Neural progenitor cell (in vitro differentiated cells): ENCODE data around the gene FTH1. TPM values are rescaled to one million over a fixed set of nuclear protein-coding genes. Genes with fewer than 3 reads are reported as not detected.

ENCODE experiments used
- DNase-seq: peaks from one replicate; pipeline ENCODE4 v3.0.0-alpha.2; 2016; ENCODE audit warnings: low spot score
- H2AFZ ChIP-seq: fragments of 200-600 bp; sonication (generic); replicated peaks from 2 replicates; pipeline ENCODE4 v1.6.1; 2016; ENCODE audit warnings: antibody characterized with exemption
- H3F3A ChIP-seq: fragments of 200-600 bp; sonication (generic); 2 replicates; pipeline ENCODE4 v1.6.1; 2016; ENCODE audit warnings: antibody characterized with exemption, low read depth
- H3K27ac ChIP-seq: fragments of 200-600 bp; sonication (generic); 2 replicates; pipeline ENCODE4 v1.5.1; 2016; ENCODE audit warnings: mild to moderate bottlenecking
- H3K27me3 ChIP-seq: fragments of 200-600 bp; sonication (generic); 2 replicates; pipeline ENCODE4 v1.6.1; 2016; ENCODE audit warnings: mild to moderate bottlenecking, moderate library complexity
- H3K36me3 ChIP-seq: fragments of 200-600 bp; sonication (generic); 2 replicates; pipeline ENCODE4 v1.5.1; 2016
- H3K4me1 ChIP-seq: fragments of 200-600 bp; sonication (generic); 2 replicates; pipeline ENCODE4 v1.6.1; 2016; ENCODE audit warnings: mixed run types
- H3K4me2 ChIP-seq: fragments of 200-600 bp; sonication (generic); 2 replicates; pipeline ENCODE4 v1.6.1; 2016
- H3K4me3 ChIP-seq: fragments of 200-600 bp; sonication (generic); 2 replicates; pipeline ENCODE4 v1.5.1; 2016
- H3K79me2 ChIP-seq: fragments of 200-600 bp; sonication (generic); 2 replicates; pipeline ENCODE4 v1.6.1; 2016; ENCODE audit warnings: low read depth
- H3K9ac ChIP-seq: fragments of 200-600 bp; sonication (generic); 2 replicates; pipeline ENCODE4 v1.6.1; 2016
- H3K9me3 ChIP-seq: fragments of 200-600 bp; sonication (generic); 2 replicates; pipeline ENCODE4 v1.5.1; 2016; ENCODE audit warnings: low read depth
- H4K20me1 ChIP-seq: fragments of 200-600 bp; sonication (generic); 2 replicates; pipeline ENCODE4 v1.6.1; 2016; ENCODE audit warnings: low read depth
- H3K27ac Mint-ChIP-seq: 3 replicates; pipeline ENCODE4 v1.8.0; 2021; ENCODE audit warnings: mixed read lengths
- H3K27me3 Mint-ChIP-seq: 2 replicates; pipeline ENCODE4 v1.8.0; 2022; ENCODE audit warnings: low read depth, mild to moderate bottlenecking, inconsistent platforms, moderate library complexity, mixed read lengths; ENCODE audit not compliant: insufficient read depth
- H3K36me3 Mint-ChIP-seq: 3 replicates; pipeline ENCODE4 v1.8.0; 2021; ENCODE audit warnings: mixed read lengths
- H3K4me1 Mint-ChIP-seq: 3 replicates; pipeline ENCODE4 v1.8.0; 2021; ENCODE audit warnings: mixed read lengths
- H3K4me3 Mint-ChIP-seq: 3 replicates; pipeline ENCODE4 v1.8.0; 2021; ENCODE audit warnings: mild to moderate bottlenecking, moderate library complexity, mixed read lengths
- H3K9me3 Mint-ChIP-seq: 3 replicates; pipeline ENCODE4 v1.8.0; 2020; ENCODE audit warnings: mixed read lengths
- CTCF ChIP-seq: fragments of 200-600 bp; sonication (generic); IDR thresholded peaks from 2 replicates; pipeline ENCODE4 v1.5.1; 2017; ENCODE audit warnings: antibody characterized with exemption, mild to moderate bottlenecking
- EZH2 ChIP-seq: fragments of 200-600 bp; sonication (generic); IDR thresholded peaks from 2 replicates; pipeline ENCODE4 v1.6.1; 2017; ENCODE audit warnings: antibody characterized with exemption, mild to moderate bottlenecking, moderate library complexity
- EZH2phosphoT487 ChIP-seq: fragments of 200-600 bp; sonication (generic); IDR thresholded peaks from 2 replicates; pipeline ENCODE4 v1.6.1; 2017; ENCODE audit warnings: antibody characterized with exemption
- total RNA-seq: library from RNA; depleted of rRNA; stranded (reverse); fragments of >200 nt; gene quantifications from 2 replicates; pipeline ENCODE4 v1.2.3, GENCODE V29; 2015; ENCODE audit warnings: low replicate concordance

The FTH1 gene
- total RNA-seq, 1 donor from 2014 or later, result 846 TPM

- no peaks in the 10 kb centered on the region for H3K9me3 Mint-ChIP-seq
- H3K27ac Mint-ChIP-seq, result no peak overlapping the region
- Histone ChIP-seq H3K27me3 (peaks cover under 1% of the 10 kb centered on the region), H3K9ac (no peak overlapping the region), H3K27ac (no peak overlapping the region), H3K4me2 (no peak overlapping the region), H4K20me1 (peaks cover 34% of the 10 kb centered on the region), H2AFZ (no peak overlapping the region), H3K4me1 (peaks cover 10% of the 10 kb centered on the region), H3K9me3 (no peaks in the 10 kb centered on the region), H3K36me3 (peaks cover 14% of the 10 kb centered on the region), H3K4me3 (no peak overlapping the region), H3K79me2 (peaks cover 22% of the 10 kb centered on the region), H3F3A (peaks cover 36% of the 10 kb centered on the region)
- H3K4me1 Mint-ChIP-seq, result peaks cover 15% of the 10 kb centered on the region
- DNase-seq, result no peak
- H3K27me3 Mint-ChIP-seq, result peaks cover 13% of the 10 kb centered on the region
- H3K4me3 Mint-ChIP-seq, result no peak overlapping the region
- no peak for TF ChIP-seq CTCF
- TF ChIP-seq EZH2, result no peak
- no peak for TF ChIP-seq EZH2phosphoT487
- peaks cover 28% of the 10 kb centered on the region for H3K36me3 Mint-ChIP-seq
Measured at GRCh38 chr11:61961570-61962212, 5.7 kb downstream of the FTH1 start.

DNA sequence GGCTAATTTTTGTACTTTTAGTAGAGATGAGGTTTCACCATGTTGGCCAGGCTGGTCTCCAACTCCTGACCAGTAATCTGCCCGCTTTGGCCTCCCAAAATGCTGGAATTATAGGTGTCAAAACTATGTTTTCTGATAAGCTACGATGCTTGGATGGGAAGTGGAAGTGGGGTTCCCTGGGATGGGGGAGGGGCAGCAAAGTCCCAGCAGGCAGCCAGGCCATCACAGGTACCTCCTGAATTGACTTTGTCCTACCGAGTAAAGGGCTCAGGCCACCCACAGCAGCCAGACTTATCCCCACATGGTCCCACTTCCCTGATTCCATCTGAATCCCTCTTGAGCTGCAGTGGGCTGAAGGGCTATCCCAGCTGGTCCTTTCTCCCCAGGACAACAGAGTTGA is 6.9 kb downstream of the FTH1 start:
- Mint-ChIP-seq H3K4me1 (peaks cover 10% of the 10 kb centered on the region), H3K9me3 (no peaks in the 10 kb centered on the region), H3K4me3 (no peak overlapping the region), H3K27me3 (peaks cover 14% of the 10 kb centered on the region), H3K27ac (no peak overlapping the region), H3K36me3 (peaks cover 27% of the 10 kb centered on the region)
- DNase-seq, result no peak
- TF ChIP-seq EZH2phosphoT487 (no peak), CTCF (no peak), EZH2 (no peak)
- no peak overlapping the region for H3K4me3 ChIP-seq
- H3K4me2 ChIP-seq, result no peak overlapping the region
- H3K9me3 ChIP-seq, result no peaks in the 10 kb centered on the region
- H3K27me3 ChIP-seq, result peaks cover 12% of the 10 kb centered on the region
- H4K20me1 ChIP-seq, result peaks cover 22% of the 10 kb centered on the region
- H3K9ac ChIP-seq, result no peak overlapping the region
- H3K79me2 ChIP-seq, result peaks cover 10% of the 10 kb centered on the region
- peaks cover 9% of the 10 kb centered on the region for H3K4me1 ChIP-seq
- no peak overlapping the region for H3K27ac ChIP-seq
- peaks cover 10% of the 10 kb centered on the region for H3K36me3 ChIP-seq
- no peak overlapping the region for H2AFZ ChIP-seq
- H3F3A ChIP-seq, result peaks cover 31% of the 10 kb centered on the region

GRCh38 chr11:61959678-61960077 is 7.8 kb downstream of the FTH1 start:
- no peak for DNase-seq
- Histone ChIP-seq H3K4me2 (no peak overlapping the region), H3K4me3 (no peak overlapping the region), H3K9ac (no peak overlapping the region), H3K9me3 (no peaks in the 10 kb centered on the region), H3K27me3 (peaks cover 21% of the 10 kb centered on the region), H4K20me1 (peaks cover 14% of the 10 kb centered on the region), H3K4me1 (peaks cover 6% of the 10 kb centered on the region), H2AFZ (no peak overlapping the region), H3F3A (peaks cover 31% of the 10 kb centered on the region), H3K36me3 (peaks cover 1% of the 10 kb centered on the region), H3K27ac (no peak overlapping the region), H3K79me2 (peaks cover 2% of the 10 kb centered on the region)
- H3K9me3 Mint-ChIP-seq, result no peaks in the 10 kb centered on the region
- peaks cover 17% of the 10 kb centered on the region for H3K27me3 Mint-ChIP-seq
- H3K36me3 Mint-ChIP-seq, result peaks cover 18% of the 10 kb centered on the region
- no peak overlapping the region for H3K4me3 Mint-ChIP-seq
- TF ChIP-seq EZH2 (no peak), EZH2phosphoT487 (no peak), CTCF (no peak)
- H3K4me1 Mint-ChIP-seq, result peaks cover 1% of the 10 kb centered on the region
- H3K27ac Mint-ChIP-seq, result no peak overlapping the region
